ENCODE data around the gene PLS1.

Gene PLS1

GRCh38 chr3:142618917-142619461, 22.8 kb downstream of the PLS1 start:
- no peaks in the 10 kb centered on the region for H3K4me1 ChIP-seq (ENCODE audit: control extremely low read depth in 1 of 4, control insufficient read depth in 4 of 4, insufficient read depth in 4 of 4, low read length in 3 of 4)
- no peak overlapping the region for H3K27ac ChIP-seq (ENCODE audit: insufficient read depth in 1 of 2, low read depth in 1 of 2, low read length in 2 of 2, poor library complexity in 1 of 2, severe bottlenecking in 2 of 2)
- no peaks in the 10 kb centered on the region for H3K27me3 ChIP-seq (replicated peaks in 2 of 5; ENCODE audit: control insufficient read depth in 4 of 5, insufficient read depth in 5 of 5, low read length in 4 of 5)
- peaks cover 0 to 1% (median 0%) of the 10 kb centered on the region in 5 experiments for H3K9me3 ChIP-seq (ENCODE audit: control extremely low read depth in 1 of 5, control insufficient read depth in 4 of 5, insufficient read depth in 2 of 5, low read depth in 1 of 5, low read length in 4 of 5)
- no peak for DNase-seq
- WGBS (ENCODE audit: insufficient coverage): 100% methylated on average over 3 of the region's 3 CpGs
- no peak overlapping the region for H3K4me3 ChIP-seq (ENCODE audit: control insufficient read depth in 1 of 7, extremely low read depth in 1 of 7, insufficient read depth in 4 of 7, low read depth in 2 of 7, low read length in 6 of 7)
- CTCF ChIA-PET: interaction anchor here (0.8 kb wide), 1 partner anchor 33 kb away, joined by 3 read pairs; no protein-coding TSS in a partner anchor
- POLR2A ChIA-PET: no interaction called here
- H3K36me3 ChIP-seq (ENCODE audit: control insufficient read depth in 4 of 4, insufficient read depth in 4 of 4, low read length in 3 of 4): no peaks in the 10 kb centered on the region

GRCh38 chr3:142622405-142622804, 26.2 kb downstream of the PLS1 start:
- WGBS (ENCODE audit: insufficient coverage): no CpG with 5 or more reads among the region's 2 CpGs

GRCh38 chr3:142623194-142623593, 27.0 kb downstream of the PLS1 start:
- POLR2A ChIA-PET: no interaction called here
- CTCF ChIA-PET: interaction anchor here (0.9 kb wide), 1 partner anchor 12 kb away, joined by 3 read pairs; no protein-coding TSS in a partner anchor

More at GRCh38 chr3:142622405-142622804, 26.2 kb downstream of the PLS1 start:
- ChIA-PET CTCF (no interaction called here), POLR2A (no interaction called here)
- Histone ChIP-seq H3K4me1 (ENCODE audit: control extremely low read depth in 1 of 4, control insufficient read depth in 4 of 4, insufficient read depth in 4 of 4, low read length in 3 of 4) (no peaks in the 10 kb centered on the region), H3K27ac (ENCODE audit: insufficient read depth in 1 of 2, low read depth in 1 of 2, low read length in 2 of 2, poor library complexity in 1 of 2, severe bottlenecking in 2 of 2) (no peak overlapping the region), H3K9me3 (ENCODE audit: control extremely low read depth in 1 of 5, control insufficient read depth in 4 of 5, insufficient read depth in 2 of 5, low read depth in 1 of 5, low read length in 4 of 5) (peaks cover 0 to 1% (median 0%) of the 10 kb centered on the region in 5 experiments), H3K36me3 (ENCODE audit: control insufficient read depth in 4 of 4, insufficient read depth in 4 of 4, low read length in 3 of 4) (no peaks in the 10 kb centered on the region), H3K4me3 (ENCODE audit: control insufficient read depth in 1 of 7, extremely low read depth in 1 of 7, insufficient read depth in 4 of 7, low read depth in 2 of 7, low read length in 6 of 7) (no peak overlapping the region), H3K27me3 (replicated peaks in 2 of 5; ENCODE audit: control insufficient read depth in 4 of 5, insufficient read depth in 5 of 5, low read length in 4 of 5) (no peaks in the 10 kb centered on the region)
- no peak for DNase-seq

GRCh38 chr3:142624341-142625152, 28.4 kb downstream of the PLS1 start:
- no peak for DNase-seq
- Histone ChIP-seq H3K27ac (ENCODE audit: insufficient read depth in 1 of 2, low read depth in 1 of 2, low read length in 2 of 2, poor library complexity in 1 of 2, severe bottlenecking in 2 of 2) (no peak overlapping the region), H3K27me3 (replicated peaks in 2 of 5; ENCODE audit: control insufficient read depth in 4 of 5, insufficient read depth in 5 of 5, low read length in 4 of 5) (no peaks in the 10 kb centered on the region), H3K36me3 (ENCODE audit: control insufficient read depth in 4 of 4, insufficient read depth in 4 of 4, low read length in 3 of 4) (no peaks in the 10 kb centered on the region), H3K9me3 (ENCODE audit: control extremely low read depth in 1 of 5, control insufficient read depth in 4 of 5, insufficient read depth in 2 of 5, low read depth in 1 of 5, low read length in 4 of 5) (peaks cover 0 to 1% (median 0%) of the 10 kb centered on the region in 5 experiments), H3K4me3 (ENCODE audit: control insufficient read depth in 1 of 7, extremely low read depth in 1 of 7, insufficient read depth in 4 of 7, low read depth in 2 of 7, low read length in 6 of 7) (no peak overlapping the region), H3K4me1 (ENCODE audit: control extremely low read depth in 1 of 4, control insufficient read depth in 4 of 4, insufficient read depth in 4 of 4, low read length in 3 of 4) (no peaks in the 10 kb centered on the region)
- POLR2A ChIA-PET: no interaction called here
- CTCF ChIA-PET: interaction anchor here (0.7 kb wide), 1 partner anchor 10 kb away, joined by 4 read pairs; no protein-coding TSS in a partner anchor
- 100% methylated on average over 1 of the region's 2 CpGs for WGBS (ENCODE audit: insufficient coverage)

More at GRCh38 chr3:142623194-142623593, 27.0 kb downstream of the PLS1 start:
- Histone ChIP-seq H3K27me3 (replicated peaks in 2 of 5; ENCODE audit: control insufficient read depth in 4 of 5, insufficient read depth in 5 of 5, low read length in 4 of 5) (no peaks in the 10 kb centered on the region), H3K27ac (ENCODE audit: insufficient read depth in 1 of 2, low read depth in 1 of 2, low read length in 2 of 2, poor library complexity in 1 of 2, severe bottlenecking in 2 of 2) (no peak overlapping the region), H3K36me3 (ENCODE audit: control insufficient read depth in 4 of 4, insufficient read depth in 4 of 4, low read length in 3 of 4) (no peaks in the 10 kb centered on the region), H3K9me3 (ENCODE audit: control extremely low read depth in 1 of 5, control insufficient read depth in 4 of 5, insufficient read depth in 2 of 5, low read depth in 1 of 5, low read length in 4 of 5) (peaks cover 0 to 1% (median 0%) of the 10 kb centered on the region in 5 experiments), H3K4me3 (ENCODE audit: control insufficient read depth in 1 of 7, extremely low read depth in 1 of 7, insufficient read depth in 4 of 7, low read depth in 2 of 7, low read length in 6 of 7) (no peak overlapping the region), H3K4me1 (ENCODE audit: control extremely low read depth in 1 of 4, control insufficient read depth in 4 of 4, insufficient read depth in 4 of 4, low read length in 3 of 4) (no peaks in the 10 kb centered on the region)
- DNase-seq: no peak

- WGBS (ENCODE audit: insufficient coverage): 92% methylated on average over 2 of the region's 2 CpGs
- Histone ChIP-seq H3K36me3 (ENCODE audit: control insufficient read depth in 4 of 4, insufficient read depth in 4 of 4, low read length in 3 of 4) (no peaks in the 10 kb centered on the region), H3K27ac (ENCODE audit: insufficient read depth in 1 of 2, low read depth in 1 of 2, low read length in 2 of 2, poor library complexity in 1 of 2, severe bottlenecking in 2 of 2) (no peak overlapping the region), H3K4me1 (ENCODE audit: control extremely low read depth in 1 of 4, control insufficient read depth in 4 of 4, insufficient read depth in 4 of 4, low read length in 3 of 4) (no peaks in the 10 kb centered on the region), H3K27me3 (replicated peaks in 2 of 5; ENCODE audit: control insufficient read depth in 4 of 5, insufficient read depth in 5 of 5, low read length in 4 of 5) (no peaks in the 10 kb centered on the region), H3K4me3 (ENCODE audit: control insufficient read depth in 1 of 7, extremely low read depth in 1 of 7, insufficient read depth in 4 of 7, low read depth in 2 of 7, low read length in 6 of 7) (no peak overlapping the region), H3K9me3 (ENCODE audit: control extremely low read depth in 1 of 5, control insufficient read depth in 4 of 5, insufficient read depth in 2 of 5, low read depth in 1 of 5, low read length in 4 of 5) (peaks cover 0 to 1% (median 0%) of the 10 kb centered on the region in 5 experiments)
- CTCF ChIA-PET: interaction anchor here (0.7 kb wide), 1 partner anchor 11 kb away, joined by 4 read pairs; no protein-coding TSS in a partner anchor
- DNase-seq: no peak
- POLR2A ChIA-PET: no interaction called here
Observed at GRCh38 chr3:142625153-142625440, 28.9 kb downstream of the PLS1 start.

- Histone ChIP-seq H3K36me3 (ENCODE audit: control insufficient read depth in 4 of 4, insufficient read depth in 4 of 4, low read length in 3 of 4) (no peaks in the 10 kb centered on the region), H3K27ac (ENCODE audit: insufficient read depth in 1 of 2, low read depth in 1 of 2, low read length in 2 of 2, poor library complexity in 1 of 2, severe bottlenecking in 2 of 2) (no peak overlapping the region), H3K9me3 (ENCODE audit: control extremely low read depth in 1 of 5, control insufficient read depth in 4 of 5, insufficient read depth in 2 of 5, low read depth in 1 of 5, low read length in 4 of 5) (peaks cover 0 to 1% (median 0%) of the 10 kb centered on the region in 5 experiments), H3K27me3 (replicated peaks in 2 of 5; ENCODE audit: control insufficient read depth in 4 of 5, insufficient read depth in 5 of 5, low read length in 4 of 5) (no peaks in the 10 kb centered on the region), H3K4me1 (ENCODE audit: control extremely low read depth in 1 of 4, control insufficient read depth in 4 of 4, insufficient read depth in 4 of 4, low read length in 3 of 4) (no peaks in the 10 kb centered on the region), H3K4me3 (ENCODE audit: control insufficient read depth in 1 of 7, extremely low read depth in 1 of 7, insufficient read depth in 4 of 7, low read depth in 2 of 7, low read length in 6 of 7) (no peak overlapping the region)
- POLR2A ChIA-PET: interaction anchor here (0.8 kb wide), 1 partner anchor 17 kb away, joined by 5 read pairs; no protein-coding TSS in a partner anchor
- no peak for DNase-seq
- CTCF ChIA-PET: interaction anchor here (0.8 to 1.3 kb wide), 3 partner anchors 11 to 40 kb away, joined by 3 read pairs; no protein-coding TSS in a partner anchor
Observed at GRCh38 chr3:142626971-142627370, 30.8 kb downstream of the PLS1 start.

- Histone ChIP-seq H3K9me3 (ENCODE audit: control extremely low read depth in 1 of 5, control insufficient read depth in 4 of 5, insufficient read depth in 2 of 5, low read depth in 1 of 5, low read length in 4 of 5) (no peaks in the 10 kb centered on the region), H3K27me3 (replicated peaks in 2 of 5; ENCODE audit: control insufficient read depth in 4 of 5, insufficient read depth in 5 of 5, low read length in 4 of 5) (no peaks in the 10 kb centered on the region), H3K4me3 (ENCODE audit: control insufficient read depth in 1 of 7, extremely low read depth in 1 of 7, insufficient read depth in 4 of 7, low read depth in 2 of 7, low read length in 6 of 7) (no peak overlapping the region), H3K27ac (ENCODE audit: insufficient read depth in 1 of 2, low read depth in 1 of 2, low read length in 2 of 2, poor library complexity in 1 of 2, severe bottlenecking in 2 of 2) (no peak overlapping the region), H3K4me1 (ENCODE audit: control extremely low read depth in 1 of 4, control insufficient read depth in 4 of 4, insufficient read depth in 4 of 4, low read length in 3 of 4) (no peaks in the 10 kb centered on the region), H3K36me3 (ENCODE audit: control insufficient read depth in 4 of 4, insufficient read depth in 4 of 4, low read length in 3 of 4) (no peaks in the 10 kb centered on the region)
- CTCF ChIA-PET: interaction anchor here (1.0 to 1.4 kb wide), 4 partner anchors 9 to 32 kb away, joined by 3 to 5 read pairs (median 4); no protein-coding TSS in a partner anchor
- POLR2A ChIA-PET: no interaction called here
- no peak for DNase-seq
- 91% methylated on average over 1 of the region's 1 CpG for WGBS (ENCODE audit: insufficient coverage)
Observed at GRCh38 chr3:142628801-142629200, 32.6 kb downstream of the PLS1 start.
